Thoracic aorta (tissue), 2 donors: ENCODE results near the gene CCND1. TPM values are rescaled to one million over a fixed set of nuclear protein-coding genes. Genes with fewer than 3 reads are reported as not detected.

Experiments used
- ATAC-seq: fragments of 150-250 bp; one replicate; pipeline ENCODE4 v1.8.0; 2017; ENCODE audit warnings: low read depth; ENCODE audit not compliant: insufficient number of reproducible peaks, low FRiP score
- DNase-seq: peaks from one replicate; pipeline ENCODE4 v3.0.0-alpha.2; 2020; ENCODE audit warnings: low spot score
- H3K27ac ChIP-seq, 2 donors: fragments of 200-600 bp; sonication (generic); 1 replicate in 1 of 2; 2 replicates in 1 of 2; pipeline ENCODE4 v1.5.1; 2016; ENCODE audit warnings: mild to moderate bottlenecking in 2 of 2, moderate library complexity in 2 of 2
- H3K27me3 ChIP-seq: fragments of 200-600 bp; sonication (generic); replicated peaks from 2 replicates; pipeline ENCODE4 v1.6.0; 2016; ENCODE audit warnings: mild to moderate bottlenecking; ENCODE audit not compliant: insufficient read depth
- H3K36me3 ChIP-seq: fragments of 200-600 bp; sonication (generic); one replicate; pipeline ENCODE4 v1.5.1; 2016
- H3K4me1 ChIP-seq, 2 donors: fragments of 200-600 bp; sonication (generic); 1 replicate in 1 of 2; 2 replicates in 1 of 2; pipeline versions ENCODE4 v1.5.1 to v1.6.0; 2016; ENCODE audit warnings: low read depth in 2 of 2, mild to moderate bottlenecking in 1 of 2; ENCODE audit not compliant: control insufficient read depth in 1 of 2
- H3K4me3 ChIP-seq: fragments of 200-600 bp; sonication (generic); 2 replicates; pipeline ENCODE4 v1.5.1; 2016; ENCODE audit warnings: mild to moderate bottlenecking
- H3K9me3 ChIP-seq: fragments of 200-600 bp; sonication (generic); 2 replicates; pipeline ENCODE4 v1.5.1; 2016
- CTCF ChIP-seq: fragments of 200-600 bp; sonication (generic); IDR thresholded peaks from one replicate; pipeline ENCODE4 v1.5.1; 2019; ENCODE audit warnings: antibody characterized with exemption
- total RNA-seq, 2 donors: library from RNA; depleted of rRNA; stranded (reverse); fragments of >200 nt; gene quantifications; one replicate each; pipeline versions ENCODE4 v1.1.0 to v1.2.3, GENCODE V29; 2016

Gene CCND1
- total RNA-seq, 2 donors from 2014 or later, result 109 to 142 TPM

- peak overlapping the region; percentile 97 for H3K4me3 ChIP-seq
- TF ChIP-seq CTCF, result no peak
- H3K27ac ChIP-seq, result peak overlapping the region in 1 of 2 donors; percentile 46
- H3K27me3 ChIP-seq, result no peaks in the 10 kb centered on the region
- no peaks in the 10 kb centered on the region for H3K9me3 ChIP-seq
- no peaks in the 10 kb centered on the region for H3K36me3 ChIP-seq
- ATAC-seq, result no peak
- peaks cover 32 to 47% of the 10 kb centered on the region in 2 donors for H3K4me1 ChIP-seq
- DNase-seq, result no peak
These were observed 5.0 kb upstream of the CCND1 start for GRCh38 chr11:69635804-69636511.

- no peak for DNase-seq
- Histone ChIP-seq H3K4me3 (peak overlapping the region; percentile 97), H3K4me1 (peaks cover 32 to 47% of the 10 kb centered on the region in 2 donors), H3K27ac (peak overlapping the region in 1 of 2 donors; percentile 46), H3K27me3 (no peaks in the 10 kb centered on the region), H3K36me3 (no peaks in the 10 kb centered on the region), H3K9me3 (no peaks in the 10 kb centered on the region)
- TF ChIP-seq CTCF, result no peak
- no peak for ATAC-seq
These were observed 4.3 kb upstream of the CCND1 start for GRCh38 chr11:69636512-69637197.

- Histone ChIP-seq H3K36me3 (no peaks in the 10 kb centered on the region), H3K9me3 (no peaks in the 10 kb centered on the region), H3K27me3 (no peaks in the 10 kb centered on the region), H3K27ac (peak overlapping the region in 1 of 2 donors; percentile 46), H3K4me1 (peaks cover 32 to 47% of the 10 kb centered on the region in 2 donors), H3K4me3 (peak overlapping the region; percentile 97)
- no peak for DNase-seq
- TF ChIP-seq CTCF, result no peak
- no peak for ATAC-seq
These were observed 3.6 kb upstream of the CCND1 start for GRCh38 chr11:69637198-69637940.

- Histone ChIP-seq H3K36me3 (no peaks in the 10 kb centered on the region), H3K27ac (peak overlapping the region in 1 of 2 donors; percentile 39), H3K4me3 (peak overlapping the region; percentile 97), H3K4me1 (peaks cover 32 to 47% of the 10 kb centered on the region in 2 donors), H3K27me3 (no peaks in the 10 kb centered on the region), H3K9me3 (no peaks in the 10 kb centered on the region)
- TF ChIP-seq CTCF, result no peak
- DNase-seq (no peak), ATAC-seq (no peak)
These were observed 2.8 kb upstream of the CCND1 start for GRCh38 chr11:69637941-69638871.
